HEK293T (cell line): ENCODE measurements around the gene FLNA.

ENCODE experiments used
- BHLHE40 ChIP-seq: fragments of 450-650 bp; IDR thresholded peaks from 2 replicates; pipeline ENCODE4 v1.6.1; 2016; ENCODE audit warnings: mild to moderate bottlenecking, moderate library complexity, borderline replicate concordance
- FOXK2 ChIP-seq: fragments of 450-650 bp; IDR thresholded peaks from 2 replicates; pipeline ENCODE4 v1.6.1; 2016; ENCODE audit warnings: mild to moderate bottlenecking
- TF ChIP-seq, protein P1 (sequence below): fragments of 450-650 bp; IDR thresholded peaks from 2 replicates; pipeline ENCODE4 v1.6.1; 2016

DNA sequence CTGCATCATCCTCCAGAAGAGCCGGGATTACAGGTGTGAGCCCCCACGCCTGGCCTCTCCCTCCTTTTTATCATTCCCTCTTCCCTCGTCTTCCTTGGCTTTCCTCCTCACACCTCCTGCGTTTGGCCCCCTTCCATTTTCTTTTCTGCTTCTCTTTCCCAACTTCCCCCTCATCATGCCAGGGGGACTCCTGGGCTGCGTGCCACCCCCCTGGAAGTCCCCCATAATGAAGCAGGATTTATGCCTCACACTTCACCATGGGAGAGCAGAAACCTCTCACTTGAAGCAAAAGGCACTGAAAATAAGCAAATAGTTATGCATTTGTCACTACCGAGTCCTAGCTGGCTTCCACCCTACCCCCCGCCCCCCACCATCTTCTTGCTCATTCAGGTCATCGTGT, 71.0 kb downstream of the FLNA start:
- TF ChIP-seq BHLHE40 (no peak), FOXK2 (no peak)
- TF ChIP-seq, protein P1, sequence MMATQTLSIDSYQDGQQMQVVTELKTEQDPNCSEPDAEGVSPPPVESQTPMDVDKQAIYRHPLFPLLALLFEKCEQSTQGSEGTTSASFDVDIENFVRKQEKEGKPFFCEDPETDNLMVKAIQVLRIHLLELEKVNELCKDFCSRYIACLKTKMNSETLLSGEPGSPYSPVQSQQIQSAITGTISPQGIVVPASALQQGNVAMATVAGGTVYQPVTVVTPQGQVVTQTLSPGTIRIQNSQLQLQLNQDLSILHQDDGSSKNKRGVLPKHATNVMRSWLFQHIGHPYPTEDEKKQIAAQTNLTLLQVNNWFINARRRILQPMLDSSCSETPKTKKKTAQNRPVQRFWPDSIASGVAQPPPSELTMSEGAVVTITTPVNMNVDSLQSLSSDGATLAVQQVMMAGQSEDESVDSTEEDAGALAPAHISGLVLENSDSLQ, result no peak
